ENCODE data around the gene RAB13.
"Not testable (repeated sequence)": the region's sequence is repeated elsewhere in the genome, so short reads cannot be mapped to it uniquely, and the experiment has no call there.

The RAB13 gene

DNA sequence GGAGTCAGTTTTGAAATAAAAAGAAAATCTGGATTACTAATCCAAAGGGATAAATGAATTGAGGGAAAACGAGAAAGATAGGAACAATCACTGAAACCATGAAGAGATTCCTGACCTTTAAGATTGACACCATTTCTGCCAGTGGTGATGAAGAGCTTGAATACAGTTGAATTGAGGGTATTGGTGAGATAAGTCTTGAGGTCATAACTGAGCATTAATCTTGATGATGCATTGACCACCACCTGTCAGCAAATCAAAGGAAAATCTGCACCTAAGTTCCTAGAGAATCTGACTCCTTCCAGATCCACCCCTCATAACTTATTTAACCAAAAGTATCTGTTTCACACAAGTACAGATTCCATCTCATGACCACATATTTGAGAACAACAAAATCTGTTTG is 26.0 kb upstream of the RAB13 start:
- Histone ChIP-seq H3K4me1 (ENCODE audit: control insufficient read depth in 1 of 2, insufficient read depth in 1 of 2, low read depth in 1 of 2, low read length in 1 of 2) (no peaks in the 10 kb centered on the region), H3K36me3 (no peaks in the 10 kb centered on the region), H3K4me3 (ENCODE audit: low read depth in 1 of 2, low read length in 1 of 2) (no peak overlapping the region), H3K27ac (no peak overlapping the region), H3K27me3 (peaks cover 4% of the 10 kb centered on the region), H3K9me3 (no peaks in the 10 kb centered on the region)
- TF ChIP-seq, protein P1, sequence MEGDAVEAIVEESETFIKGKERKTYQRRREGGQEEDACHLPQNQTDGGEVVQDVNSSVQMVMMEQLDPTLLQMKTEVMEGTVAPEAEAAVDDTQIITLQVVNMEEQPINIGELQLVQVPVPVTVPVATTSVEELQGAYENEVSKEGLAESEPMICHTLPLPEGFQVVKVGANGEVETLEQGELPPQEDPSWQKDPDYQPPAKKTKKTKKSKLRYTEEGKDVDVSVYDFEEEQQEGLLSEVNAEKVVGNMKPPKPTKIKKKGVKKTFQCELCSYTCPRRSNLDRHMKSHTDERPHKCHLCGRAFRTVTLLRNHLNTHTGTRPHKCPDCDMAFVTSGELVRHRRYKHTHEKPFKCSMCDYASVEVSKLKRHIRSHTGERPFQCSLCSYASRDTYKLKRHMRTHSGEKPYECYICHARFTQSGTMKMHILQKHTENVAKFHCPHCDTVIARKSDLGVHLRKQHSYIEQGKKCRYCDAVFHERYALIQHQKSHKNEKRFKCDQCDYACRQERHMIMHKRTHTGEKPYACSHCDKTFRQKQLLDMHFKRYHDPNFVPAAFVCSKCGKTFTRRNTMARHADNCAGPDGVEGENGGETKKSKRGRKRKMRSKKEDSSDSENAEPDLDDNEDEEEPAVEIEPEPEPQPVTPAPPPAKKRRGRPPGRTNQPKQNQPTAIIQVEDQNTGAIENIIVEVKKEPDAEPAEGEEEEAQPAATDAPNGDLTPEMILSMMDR (IDR thresholded peaks at IDR 0.05), result no peak

DNA sequence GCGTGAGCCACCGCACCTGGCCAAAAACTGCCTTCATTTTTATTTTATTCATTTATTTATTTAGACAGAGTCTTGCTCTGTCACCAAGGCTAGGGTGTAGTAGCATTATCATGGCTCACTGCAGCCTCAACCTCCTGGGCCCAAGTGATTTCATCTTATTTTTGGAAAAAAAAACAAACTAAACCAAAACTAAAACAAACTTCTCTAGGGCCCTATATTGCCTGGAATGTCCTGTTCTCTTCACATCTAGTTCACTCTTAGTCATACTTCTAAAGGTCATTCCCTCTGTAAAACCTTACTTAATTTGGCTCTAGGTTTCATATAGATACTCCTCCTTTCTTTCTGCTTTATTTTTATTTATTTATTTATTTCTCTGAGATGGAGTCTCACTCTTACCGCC is 20.0 kb upstream of the RAB13 start:
- no peaks in the 10 kb centered on the region for H3K36me3 ChIP-seq
- H3K27ac ChIP-seq, result no peak overlapping the region
- TF ChIP-seq, protein P1 (IDR thresholded peaks at IDR 0.05), result no peak
- H3K4me1 ChIP-seq (ENCODE audit: control insufficient read depth in 1 of 2, insufficient read depth in 1 of 2, low read depth in 1 of 2, low read length in 1 of 2), result no peaks in the 10 kb centered on the region
- H3K27me3 ChIP-seq, result no peaks in the 10 kb centered on the region
- H3K9me3 ChIP-seq, result no peaks in the 10 kb centered on the region
- no peak overlapping the region for H3K4me3 ChIP-seq (ENCODE audit: low read depth in 1 of 2, low read length in 1 of 2)

DNA sequence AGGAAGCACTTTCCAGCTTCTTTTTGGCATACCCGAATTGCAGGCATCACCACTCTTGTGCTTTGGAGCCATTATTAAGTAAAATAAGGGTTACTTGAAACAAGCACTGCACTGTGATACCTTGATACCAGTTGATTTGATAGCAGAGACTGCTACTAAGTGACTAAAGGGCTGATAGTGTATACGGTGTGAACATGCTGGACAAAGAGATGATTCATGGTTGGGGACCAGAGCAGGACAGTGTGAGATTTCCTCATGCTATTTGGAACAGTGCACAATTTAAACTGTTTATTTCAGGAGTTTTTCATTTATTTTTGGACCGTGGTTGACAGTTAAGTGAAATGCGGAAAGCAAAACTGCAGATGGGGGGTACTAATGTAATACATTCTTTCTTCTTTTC is 14.3 kb upstream of the RAB13 start:
- Histone ChIP-seq H3K9me3 (no peaks in the 10 kb centered on the region), H3K36me3 (peaks cover 3% of the 10 kb centered on the region), H3K4me3 (ENCODE audit: low read depth in 1 of 2, low read length in 1 of 2) (no peak overlapping the region), H3K27me3 (no peaks in the 10 kb centered on the region), H3K27ac (no peak overlapping the region), H3K4me1 (ENCODE audit: control insufficient read depth in 1 of 2, insufficient read depth in 1 of 2, low read depth in 1 of 2, low read length in 1 of 2) (no peaks in the 10 kb centered on the region)
- TF ChIP-seq, protein P1 (IDR thresholded peaks at IDR 0.05), result no peak

DNA sequence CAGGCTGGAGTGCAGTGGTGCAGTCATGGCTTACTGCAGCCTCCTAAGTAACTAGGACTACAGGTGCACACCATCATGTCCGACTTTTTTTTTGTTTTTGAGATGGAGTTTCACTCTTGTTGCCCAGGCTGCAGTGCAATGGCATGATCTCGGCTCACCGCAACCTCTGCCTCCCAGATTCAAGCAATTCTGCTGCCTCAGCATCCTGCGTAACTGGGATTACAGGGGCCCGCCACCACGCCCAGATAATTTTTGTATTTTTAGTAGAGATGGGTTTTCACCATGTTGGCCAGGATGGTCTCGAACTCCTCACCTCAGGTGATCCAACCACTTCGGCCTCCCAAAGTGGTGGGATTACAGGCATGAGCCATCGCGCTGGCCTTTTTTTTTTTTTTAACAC is 10.7 kb upstream of the RAB13 start:
- H3K9me3 ChIP-seq; H3K4me3 ChIP-seq (ENCODE audit: low read depth in 1 of 2, low read length in 1 of 2); H3K4me1 ChIP-seq (ENCODE audit: control insufficient read depth in 1 of 2, insufficient read depth in 1 of 2, low read depth in 1 of 2, low read length in 1 of 2); H3K27ac ChIP-seq; H3K27me3 ChIP-seq: not testable (repeated sequence)
- H3K36me3 ChIP-seq, result peaks cover 32% of the 10 kb centered on the region

DNA sequence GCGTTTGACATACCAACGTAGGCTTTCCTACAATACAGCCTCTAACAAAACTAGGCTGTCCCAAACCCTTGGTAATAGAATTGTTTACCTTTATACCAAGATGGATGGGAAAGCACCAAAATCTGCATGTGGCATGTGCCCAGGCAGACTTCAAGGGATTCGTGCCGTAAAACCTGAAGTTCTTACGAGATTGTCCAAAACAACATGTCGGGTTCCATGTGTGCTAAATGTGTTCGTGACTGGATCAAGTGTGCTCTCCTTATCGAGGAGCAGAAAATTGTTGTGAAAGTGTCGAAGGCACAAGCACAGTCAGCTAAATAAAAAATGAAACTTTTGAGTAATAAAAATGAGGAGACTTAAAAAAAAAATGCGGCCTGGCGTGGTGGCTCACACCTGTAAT is 9.5 kb upstream of the RAB13 start:
- TF ChIP-seq, protein P1 (IDR thresholded peaks at IDR 0.05), result no peak
- no peaks in the 10 kb centered on the region for H3K27me3 ChIP-seq
- no peaks in the 10 kb centered on the region for H3K9me3 ChIP-seq
- H3K4me1 ChIP-seq (ENCODE audit: control insufficient read depth in 1 of 2, insufficient read depth in 1 of 2, low read depth in 1 of 2, low read length in 1 of 2), result peaks cover 14% of the 10 kb centered on the region in 2 experiments
- H3K36me3 ChIP-seq, result peaks cover 33% of the 10 kb centered on the region
- no peak overlapping the region for H3K27ac ChIP-seq
- H3K4me3 ChIP-seq (ENCODE audit: low read depth in 1 of 2, low read length in 1 of 2), result no peak overlapping the region

DNA sequence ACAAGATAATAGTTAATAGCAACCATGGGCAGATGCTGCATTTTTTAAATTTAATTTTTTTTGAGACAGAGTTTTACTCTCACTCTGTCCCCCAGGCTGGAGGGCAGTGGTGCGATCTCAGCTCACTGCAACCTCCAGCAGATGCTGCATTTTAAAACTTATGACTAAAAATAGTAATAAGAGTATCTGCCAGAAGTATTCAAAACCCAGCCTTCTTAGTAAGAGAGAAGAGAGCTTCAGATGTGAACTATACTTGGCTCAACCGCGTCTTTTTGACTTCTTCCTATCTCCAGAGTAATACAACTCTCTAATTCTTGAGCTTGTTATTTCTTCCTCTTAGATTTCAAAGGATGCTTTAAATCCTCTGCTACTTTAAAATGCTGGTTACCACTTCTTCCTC is 9.1 kb upstream of the RAB13 start:
- Histone ChIP-seq H3K4me1 (ENCODE audit: control insufficient read depth in 1 of 2, insufficient read depth in 1 of 2, low read depth in 1 of 2, low read length in 1 of 2) (peaks cover 15 to 16% of the 10 kb centered on the region in 2 experiments), H3K9me3 (no peaks in the 10 kb centered on the region), H3K36me3 (peaks cover 33% of the 10 kb centered on the region), H3K4me3 (ENCODE audit: low read depth in 1 of 2, low read length in 1 of 2) (no peak overlapping the region), H3K27ac (no peak overlapping the region), H3K27me3 (no peaks in the 10 kb centered on the region)
- TF ChIP-seq, protein P1 (IDR thresholded peaks at IDR 0.05), result no peak
